ENCODE results near the gene OR3A2. TPM values are rescaled to one million over a fixed set of nuclear protein-coding genes. Genes with fewer than 3 reads are reported as not detected.
"Not testable (repeated sequence)": the region's sequence is repeated elsewhere in the genome, so short reads cannot be mapped to it uniquely, and the experiment has no call there.

OR3A2 gene
- total RNA-seq, 2 experiments from 2014 or later: 3.3 to 3.9 TPM

DNA sequence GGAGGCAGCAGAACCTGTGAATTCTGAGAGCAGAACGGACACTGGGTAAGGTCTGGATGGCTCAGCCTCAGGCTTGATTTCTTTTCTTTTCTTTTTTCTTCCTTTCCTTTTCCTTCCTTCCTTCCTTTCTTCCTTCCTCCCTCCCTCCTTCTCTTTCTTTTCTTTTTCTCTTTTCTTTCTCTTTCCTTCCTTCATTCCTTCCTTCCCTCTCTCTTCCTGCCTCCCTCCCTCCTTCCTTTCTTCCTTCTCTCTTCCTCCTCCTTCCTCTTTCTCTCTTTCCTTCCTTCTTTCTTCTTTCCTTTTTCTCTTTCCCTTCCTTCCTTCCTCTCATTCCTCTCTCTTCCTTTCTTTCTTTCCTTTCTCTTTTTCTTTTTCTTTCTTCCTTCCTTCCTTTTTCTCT is 125.9 kb downstream of the OR3A2 start:
- POLR2A ChIA-PET: no interaction called here
- peaks cover 6% of the 10 kb centered on the region for H3K27me3 Mint-ChIP-seq
- H3K36me3 Mint-ChIP-seq: no peaks in the 10 kb centered on the region
- H3K4me1 Mint-ChIP-seq: no peaks in the 10 kb centered on the region
- H3K27ac Mint-ChIP-seq: no peak overlapping the region
- no peak overlapping the region for H3K4me3 Mint-ChIP-seq
- DNase-seq: no peak
- H3K9me3 Mint-ChIP-seq: no peaks in the 10 kb centered on the region
- ATAC-seq (ENCODE audit: low read depth): no peak

DNA sequence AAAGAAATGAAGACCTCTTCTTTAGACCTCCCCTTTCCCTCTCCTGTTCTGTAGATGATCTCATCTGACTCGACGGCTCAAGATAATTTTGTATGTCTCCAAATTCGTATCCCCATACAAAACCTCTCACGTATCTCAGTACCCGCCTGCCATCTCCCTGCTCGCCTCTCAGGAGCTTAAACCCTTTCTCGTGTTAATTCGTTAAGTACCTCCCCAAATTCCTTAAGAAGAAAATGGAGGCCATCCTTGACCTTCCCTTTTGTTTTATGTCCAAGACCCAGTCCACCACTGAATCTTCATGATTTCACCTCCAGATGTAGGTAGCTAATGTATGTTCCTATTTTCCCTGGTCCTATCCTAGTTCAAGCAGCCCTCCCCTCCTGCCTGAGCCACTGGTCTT is 129.5 kb downstream of the OR3A2 start:
- ATAC-seq (ENCODE audit: low read depth) (no peak), DNase-seq (no peak)
- no peaks in the 10 kb centered on the region for H3K36me3 Mint-ChIP-seq
- no peaks in the 10 kb centered on the region for H3K9me3 Mint-ChIP-seq
- no peak overlapping the region for H3K4me3 Mint-ChIP-seq
- no peak overlapping the region for H3K27ac Mint-ChIP-seq
- POLR2A ChIA-PET: interaction anchor here (0.7 kb wide), 2 partner anchors 97 to 111 kb away, joined by 3 to 6 read pairs; no protein-coding TSS in a partner anchor
- H3K4me1 Mint-ChIP-seq: no peaks in the 10 kb centered on the region
- peaks cover 3% of the 10 kb centered on the region for H3K27me3 Mint-ChIP-seq

DNA sequence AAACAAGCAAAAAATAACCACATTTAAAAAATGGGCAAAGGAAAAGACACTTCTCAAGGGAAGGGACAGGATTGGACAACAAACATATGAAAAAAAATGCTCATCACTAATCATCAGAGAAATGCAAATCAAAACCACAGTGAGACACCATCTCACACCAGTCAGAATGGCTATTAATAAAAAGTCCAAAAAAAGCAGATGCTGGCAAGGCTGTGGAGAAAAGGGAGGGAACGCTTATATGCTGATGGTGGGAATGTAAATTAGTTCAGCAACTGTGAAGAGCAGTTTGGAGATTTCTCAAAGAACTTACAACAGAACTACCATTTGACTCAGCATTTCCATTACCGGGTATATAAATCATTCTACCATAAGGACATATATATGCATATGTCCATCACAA is 137.1 kb downstream of the OR3A2 start:
- H3K4me1 Mint-ChIP-seq; POLR2A ChIA-PET; DNase-seq; H3K4me3 Mint-ChIP-seq; H3K27me3 Mint-ChIP-seq; H3K9me3 Mint-ChIP-seq; H3K36me3 Mint-ChIP-seq; ATAC-seq (ENCODE audit: low read depth); H3K27ac Mint-ChIP-seq: not testable (repeated sequence)

DNA sequence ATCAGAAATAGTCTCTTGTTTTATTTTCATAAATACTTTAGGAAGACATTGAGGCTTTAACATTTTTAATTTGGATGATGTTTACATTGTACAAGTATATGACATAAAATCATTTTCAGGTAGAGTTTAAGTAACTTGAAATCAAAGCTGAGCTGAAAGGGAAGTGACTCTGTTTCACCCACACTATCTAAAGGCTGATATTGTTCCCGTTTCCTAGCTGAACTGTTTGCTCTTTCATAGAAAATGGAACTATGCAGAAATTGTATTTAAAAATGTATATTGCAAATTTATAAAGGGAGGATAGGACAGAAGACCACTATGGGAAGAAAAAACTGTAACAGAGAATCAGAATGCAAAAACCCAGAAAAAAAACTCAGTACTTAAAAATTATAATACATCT is 141.3 kb downstream of the OR3A2 start:
- H3K36me3 Mint-ChIP-seq; H3K27ac Mint-ChIP-seq; H3K9me3 Mint-ChIP-seq; DNase-seq; H3K4me3 Mint-ChIP-seq; POLR2A ChIA-PET; ATAC-seq (ENCODE audit: low read depth); H3K4me1 Mint-ChIP-seq; H3K27me3 Mint-ChIP-seq: not testable (repeated sequence)

DNA sequence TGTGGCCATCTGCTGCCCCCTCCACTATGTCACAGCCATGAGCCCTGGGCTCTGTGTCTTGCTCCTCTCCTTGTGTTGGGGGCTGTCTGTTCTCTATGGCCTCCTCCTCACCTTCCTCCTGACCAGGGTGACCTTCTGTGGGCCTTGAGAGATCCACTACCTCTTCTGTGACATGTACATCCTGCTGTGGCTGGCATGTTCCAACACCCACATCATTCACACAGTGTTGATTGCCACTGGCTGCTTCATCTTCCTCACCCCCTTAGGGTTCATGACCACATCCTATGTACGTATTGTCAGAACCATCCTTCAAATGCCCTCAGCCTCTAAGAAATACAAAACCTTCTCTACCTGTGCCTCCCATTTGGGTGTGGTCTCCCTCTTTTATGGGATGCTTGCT is 145.1 kb downstream of the OR3A2 start:
- H3K4me1 Mint-ChIP-seq, H3K36me3 Mint-ChIP-seq: not testable (repeated sequence)

DNA sequence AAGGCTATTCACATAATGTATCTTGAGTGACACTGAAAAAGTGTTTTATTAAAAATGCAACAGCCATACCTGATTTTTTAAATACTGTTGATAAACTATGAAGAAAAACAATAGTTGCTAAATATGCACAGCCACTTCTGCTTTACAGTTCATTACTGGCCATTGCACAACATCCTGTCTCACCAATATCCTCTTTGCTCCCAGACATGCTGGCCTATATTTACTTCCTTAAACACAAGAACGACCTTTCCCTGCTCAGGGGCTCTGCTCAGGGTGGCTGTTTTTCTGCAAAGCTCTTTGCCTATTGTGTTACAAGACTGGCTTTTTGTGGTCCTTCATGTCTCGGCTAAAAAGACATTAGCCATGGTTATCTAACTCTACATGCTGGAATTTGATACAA is 147.4 kb downstream of the OR3A2 start:
- H3K4me1 Mint-ChIP-seq; H3K27me3 Mint-ChIP-seq; POLR2A ChIA-PET; ATAC-seq (ENCODE audit: low read depth); H3K4me3 Mint-ChIP-seq; DNase-seq; H3K36me3 Mint-ChIP-seq; H3K27ac Mint-ChIP-seq; H3K9me3 Mint-ChIP-seq: not testable (repeated sequence)

More for the DNA sequence above, 145.1 kb downstream of the OR3A2 start:
- H3K27me3 Mint-ChIP-seq; ATAC-seq (ENCODE audit: low read depth); H3K27ac Mint-ChIP-seq; DNase-seq; H3K4me3 Mint-ChIP-seq; POLR2A ChIA-PET; H3K9me3 Mint-ChIP-seq: not testable (repeated sequence)

DNA sequence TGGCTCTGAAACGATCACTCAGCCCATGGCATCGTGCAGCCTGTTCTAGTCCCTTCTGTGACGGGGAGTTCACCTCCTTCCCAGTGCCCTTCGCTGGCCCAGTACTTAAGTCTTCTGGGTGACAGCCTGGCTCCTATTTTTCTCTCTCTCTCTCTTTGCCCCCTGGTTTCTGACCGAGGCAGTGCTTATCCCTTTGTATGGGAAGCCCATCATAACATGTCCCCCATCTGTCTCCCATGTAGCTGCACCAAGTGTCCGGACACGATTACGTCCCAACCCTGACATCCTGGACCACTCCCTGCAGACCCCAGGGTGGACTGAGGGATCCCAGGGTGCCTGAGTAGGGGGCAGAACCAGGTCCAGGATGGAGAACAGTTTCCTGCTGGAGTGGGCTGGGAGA is 153.8 kb downstream of the OR3A2 start:
- H3K27me3 Mint-ChIP-seq; H3K4me3 Mint-ChIP-seq; DNase-seq; H3K27ac Mint-ChIP-seq; H3K9me3 Mint-ChIP-seq; H3K4me1 Mint-ChIP-seq; H3K36me3 Mint-ChIP-seq; ATAC-seq (ENCODE audit: low read depth); POLR2A ChIA-PET: not testable (repeated sequence)

Other genes with a start within 250 kb of the OR3A2 start
- not detected for gene OR1A2, start 188.8 kb downstream of the OR3A2 start, total RNA-seq
- gene OR1A1, start 178.6 kb downstream of the OR3A2 start, total RNA-seq: not detected
- under 1 TPM; 0.23 to 0.39 TPM for gene OR3A1, start 87.9 kb downstream of the OR3A2 start, total RNA-seq
- not detected for gene OR1E1, start 12.1 kb upstream of the OR3A2 start, total RNA-seq
- gene OR3A3, start 25.1 kb upstream of the OR3A2 start, total RNA-seq: not detected
- not detected for gene OR1E2, start 47.5 kb upstream of the OR3A2 start, total RNA-seq
- gene SPATA22, start 85.5 kb upstream of the OR3A2 start, total RNA-seq: under 1 TPM; 0.28 to 0.96 TPM
- not detected for gene ASPA, start 89.7 kb upstream of the OR3A2 start, total RNA-seq
- under 1 TPM; 0.69 to 0.79 TPM for gene TRPV3, start 171.5 kb upstream of the OR3A2 start, total RNA-seq
- gene TRPV1, start 223.1 kb upstream of the OR3A2 start, total RNA-seq: 1 to 10 TPM; 4.5 to 5.7 TPM
- gene SHPK, start 249.9 kb upstream of the OR3A2 start, total RNA-seq: 10 to 100 TPM; 11.8 to 12.2 TPM